GM12878 (cell line): ENCODE results near the gene NBDY. TPM values are rescaled to one million over a fixed set of nuclear protein-coding genes. Genes with fewer than 3 reads are reported as not detected.
A peak's percentile ranks its signal among the peaks of the same experiment; 100 is the strongest.

Experiments
- ATF7 ChIP-seq: fragments of 450-650 bp; IDR thresholded peaks from 2 replicates; pipeline ENCODE4 v1.6.1; 2016; ENCODE audit warnings: low read depth, mild to moderate bottlenecking
- CREM ChIP-seq: IDR thresholded peaks from 2 replicates; pipeline ENCODE4 v1.6.1; 2014; ENCODE audit warnings: antibody characterized with exemption, low read depth
- EGR1 ChIP-seq, 2 experiments: IDR thresholded peaks; 1 replicate in 1 of 2; 2 replicates in 1 of 2; pipeline ENCODE4 v1.6.1; 2011 to 2012; ENCODE audit warnings: low read depth in 2 of 2, low read length in 2 of 2, borderline replicate concordance in 1 of 2, mild to moderate bottlenecking in 1 of 2, moderate library complexity in 1 of 2
- EP300 ChIP-seq, 2 experiments: fragments of 150-350 bp in 1 of 2; IDR thresholded peaks; 2 replicates each; pipeline ENCODE4 v1.6.1; 2011 to 2012; ENCODE audit warnings: low read depth in 2 of 2, low read length in 2 of 2, borderline replicate concordance in 1 of 2, improper control_type of control experiment in 1 of 2, inconsistent platforms in 1 of 2; ENCODE audit not compliant: control insufficient read depth in 1 of 2
- FOXK2 ChIP-seq: fragments of 450-650 bp; IDR thresholded peaks from 2 replicates; pipeline ENCODE4 v1.6.1; 2017; ENCODE audit warnings: mild to moderate bottlenecking, moderate library complexity
- FOXM1 ChIP-seq: IDR thresholded peaks from 2 replicates; pipeline ENCODE4 v1.6.1; 2012; ENCODE audit warnings: low read depth, mild to moderate bottlenecking, inconsistent platforms, low read length, moderate library complexity
- HDAC6 ChIP-seq: fragments of 200-600 bp; sonication (generic); IDR thresholded peaks from one replicate; pipeline ENCODE4 v1.8.0; 2017; ENCODE audit warnings: antibody characterized with exemption; ENCODE audit not compliant: unreplicated experiment
- IRF4 ChIP-seq: IDR thresholded peaks from 2 replicates; pipeline ENCODE4 v1.6.1; 2011; ENCODE audit warnings: low read depth, low read length
- MTA2 ChIP-seq: fragments of 450-650 bp; IDR thresholded peaks from 2 replicates; pipeline ENCODE4 v1.6.1; 2016; ENCODE audit warnings: low read depth, mild to moderate bottlenecking, moderate library complexity
- NFIC ChIP-seq: IDR thresholded peaks from 2 replicates; pipeline ENCODE4 v1.6.1; 2012; ENCODE audit warnings: low read depth, mild to moderate bottlenecking, inconsistent platforms, low read length, moderate library complexity
- RAD21 ChIP-seq: IDR thresholded peaks from 2 replicates; pipeline ENCODE4 v1.6.1; 2011; ENCODE audit warnings: mild to moderate bottlenecking, low read depth, low read length, moderate library complexity; ENCODE audit not compliant: insufficient read depth
- RB1 ChIP-seq: fragments of 450-650 bp; formaldehyde crosslinking; IDR thresholded peaks from 2 replicates; pipeline ENCODE4 v1.6.1; 2017; ENCODE audit warnings: mild to moderate bottlenecking, borderline replicate concordance
- RBBP5 ChIP-seq: fragments of 200-600 bp; sonication (generic); conservative IDR thresholded peaks from 2 replicates; pipeline ENCODE4 v1.6.1; 2016
- RFX5 ChIP-seq: IDR thresholded peaks from 2 replicates; pipeline ENCODE4 v1.6.1; 2011; ENCODE audit warnings: low read depth, low read length, improper control_type of control experiment
- TCF3 ChIP-seq: IDR thresholded peaks from 2 replicates; pipeline ENCODE4 v1.6.1; 2012; ENCODE audit warnings: low read depth, mild to moderate bottlenecking, low read length, borderline replicate concordance; ENCODE audit not compliant: insufficient read depth
- YY1 ChIP-seq: IDR thresholded peaks from 2 replicates; pipeline ENCODE4 v1.6.1; 2011; ENCODE audit warnings: low read depth, mild to moderate bottlenecking, low read length
- ZNF24 ChIP-seq: fragments of 450-650 bp; IDR thresholded peaks from 2 replicates; pipeline ENCODE4 v1.6.1; 2017; ENCODE audit warnings: antibody characterized with exemption, mild to moderate bottlenecking
- polyA plus RNA-seq, 11 experiments: library from polyadenylated mRNA; depleted of rRNA in 4 of 11; unstranded in 6 of 11; stranded (reverse) in 5 of 11; fragments of >200 nt; fragmentation: Nextera tagmentation in 4 of 11; fragmentation: Illumina TruSeq in 1 of 11; extraction: Ambion mirVana in 4 of 11; extraction: Trizol in 1 of 11; gene quantifications; 1 replicate in 1 of 11; 2 replicates in 10 of 11; pipeline versions ENCODE4 v1.2.1 to v1.2.3, GENCODE V29; 2011 to 2016; ENCODE audit warnings: inconsistent platforms in 2 of 11, missing spikeins in 2 of 11, low read depth in 1 of 11
- total RNA-seq, 4 experiments: library from RNA; depleted of rRNA in 3 of 4; stranded (reverse); fragments of >200 nt in 3 of 4; fragmentation: Illumina TruSeq in 1 of 4; extraction: Trizol in 1 of 4; gene quantifications; 2 replicates each; pipeline versions ENCODE4 v1.2.1 to v1.2.3, GENCODE V29; 2013 to 2021
- TF ChIP-seq, protein P1 (sequence below): fragments of 450-650 bp; IDR thresholded peaks from 2 replicates; pipeline ENCODE4 v1.6.1; 2017; ENCODE audit warnings: mild to moderate bottlenecking, moderate library complexity
- TF ChIP-seq, protein P2 (sequence below): fragments of 450-650 bp; IDR thresholded peaks from 2 replicates; pipeline ENCODE4 v1.6.1; 2016; ENCODE audit warnings: mild to moderate bottlenecking
- TF ChIP-seq, protein P3 (sequence below): fragments of 450-650 bp; IDR thresholded peaks from 2 replicates; pipeline ENCODE4 v1.6.1; 2016; ENCODE audit warnings: mild to moderate bottlenecking
- TF ChIP-seq, protein P4 (sequence below): fragments of 450-650 bp; IDR thresholded peaks from 2 replicates; pipeline ENCODE4 v1.6.1; 2018; ENCODE audit warnings: mild to moderate bottlenecking, low read depth, moderate library complexity; ENCODE audit not compliant: partially characterized antibody

NBDY gene
- total and polyA plus RNA-seq, 10 of the 15 experiments (the other 5 are each of a cell fraction or from before 2014, with no cell fraction given) = 10.8 to 122 (median 61.5) TPM

DNA sequence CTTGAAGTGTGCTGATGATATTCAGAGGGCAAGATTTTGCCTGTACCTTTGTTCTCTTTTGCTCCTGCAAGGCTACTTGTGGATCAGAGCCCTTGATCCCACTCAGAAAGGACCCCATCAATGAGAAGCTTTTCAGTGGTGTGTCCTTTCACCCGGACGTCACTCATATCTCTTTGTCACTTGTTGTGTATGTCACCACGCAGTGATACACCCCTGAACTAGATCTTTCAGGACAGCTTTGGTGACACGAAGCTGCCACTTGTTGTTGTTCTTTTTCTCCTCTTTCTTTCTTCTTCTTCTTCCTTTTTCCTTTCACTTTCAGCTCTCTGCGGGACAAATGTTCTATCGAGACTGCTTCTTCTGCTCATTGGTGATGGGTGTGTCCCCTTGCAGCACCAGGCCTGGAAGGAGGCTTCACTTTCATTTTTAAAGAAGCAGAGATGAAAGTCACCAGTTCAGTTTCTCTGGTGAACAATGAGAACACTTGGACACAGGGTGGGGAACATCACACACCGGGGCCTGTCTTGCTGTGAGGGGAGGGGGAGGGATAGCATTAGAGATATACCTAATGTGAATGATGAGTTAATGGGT is 83.6 kb downstream of the NBDY start (continued):
- TF ChIP-seq, protein P1, sequence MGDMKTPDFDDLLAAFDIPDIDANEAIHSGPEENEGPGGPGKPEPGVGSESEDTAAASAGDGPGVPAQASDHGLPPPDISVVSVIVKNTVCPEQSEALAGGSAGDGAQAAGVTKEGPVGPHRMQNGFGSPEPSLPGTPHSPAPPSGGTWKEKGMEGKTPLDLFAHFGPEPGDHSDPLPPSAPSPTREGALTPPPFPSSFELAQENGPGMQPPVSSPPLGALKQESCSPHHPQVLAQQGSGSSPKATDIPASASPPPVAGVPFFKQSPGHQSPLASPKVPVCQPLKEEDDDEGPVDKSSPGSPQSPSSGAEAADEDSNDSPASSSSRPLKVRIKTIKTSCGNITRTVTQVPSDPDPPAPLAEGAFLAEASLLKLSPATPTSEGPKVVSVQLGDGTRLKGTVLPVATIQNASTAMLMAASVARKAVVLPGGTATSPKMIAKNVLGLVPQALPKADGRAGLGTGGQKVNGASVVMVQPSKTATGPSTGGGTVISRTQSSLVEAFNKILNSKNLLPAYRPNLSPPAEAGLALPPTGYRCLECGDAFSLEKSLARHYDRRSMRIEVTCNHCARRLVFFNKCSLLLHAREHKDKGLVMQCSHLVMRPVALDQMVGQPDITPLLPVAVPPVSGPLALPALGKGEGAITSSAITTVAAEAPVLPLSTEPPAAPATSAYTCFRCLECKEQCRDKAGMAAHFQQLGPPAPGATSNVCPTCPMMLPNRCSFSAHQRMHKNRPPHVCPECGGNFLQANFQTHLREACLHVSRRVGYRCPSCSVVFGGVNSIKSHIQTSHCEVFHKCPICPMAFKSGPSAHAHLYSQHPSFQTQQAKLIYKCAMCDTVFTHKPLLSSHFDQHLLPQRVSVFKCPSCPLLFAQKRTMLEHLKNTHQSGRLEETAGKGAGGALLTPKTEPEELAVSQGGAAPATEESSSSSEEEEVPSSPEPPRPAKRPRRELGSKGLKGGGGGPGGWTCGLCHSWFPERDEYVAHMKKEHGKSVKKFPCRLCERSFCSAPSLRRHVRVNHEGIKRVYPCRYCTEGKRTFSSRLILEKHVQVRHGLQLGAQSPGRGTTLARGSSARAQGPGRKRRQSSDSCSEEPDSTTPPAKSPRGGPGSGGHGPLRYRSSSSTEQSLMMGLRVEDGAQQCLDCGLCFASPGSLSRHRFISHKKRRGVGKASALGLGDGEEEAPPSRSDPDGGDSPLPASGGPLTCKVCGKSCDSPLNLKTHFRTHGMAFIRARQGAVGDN = no peak
- peak; percentile 20; the same call in 1 of the 2 replicates for TF ChIP-seq ATF7
- no peak for TF ChIP-seq RBBP5
- TF ChIP-seq RFX5 = no peak
- TF ChIP-seq RB1 = no peak
- no peak for TF ChIP-seq NFIC
- TF ChIP-seq, protein P2, sequence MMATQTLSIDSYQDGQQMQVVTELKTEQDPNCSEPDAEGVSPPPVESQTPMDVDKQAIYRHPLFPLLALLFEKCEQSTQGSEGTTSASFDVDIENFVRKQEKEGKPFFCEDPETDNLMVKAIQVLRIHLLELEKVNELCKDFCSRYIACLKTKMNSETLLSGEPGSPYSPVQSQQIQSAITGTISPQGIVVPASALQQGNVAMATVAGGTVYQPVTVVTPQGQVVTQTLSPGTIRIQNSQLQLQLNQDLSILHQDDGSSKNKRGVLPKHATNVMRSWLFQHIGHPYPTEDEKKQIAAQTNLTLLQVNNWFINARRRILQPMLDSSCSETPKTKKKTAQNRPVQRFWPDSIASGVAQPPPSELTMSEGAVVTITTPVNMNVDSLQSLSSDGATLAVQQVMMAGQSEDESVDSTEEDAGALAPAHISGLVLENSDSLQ = peak; percentile 80
- TF ChIP-seq, protein P3, sequence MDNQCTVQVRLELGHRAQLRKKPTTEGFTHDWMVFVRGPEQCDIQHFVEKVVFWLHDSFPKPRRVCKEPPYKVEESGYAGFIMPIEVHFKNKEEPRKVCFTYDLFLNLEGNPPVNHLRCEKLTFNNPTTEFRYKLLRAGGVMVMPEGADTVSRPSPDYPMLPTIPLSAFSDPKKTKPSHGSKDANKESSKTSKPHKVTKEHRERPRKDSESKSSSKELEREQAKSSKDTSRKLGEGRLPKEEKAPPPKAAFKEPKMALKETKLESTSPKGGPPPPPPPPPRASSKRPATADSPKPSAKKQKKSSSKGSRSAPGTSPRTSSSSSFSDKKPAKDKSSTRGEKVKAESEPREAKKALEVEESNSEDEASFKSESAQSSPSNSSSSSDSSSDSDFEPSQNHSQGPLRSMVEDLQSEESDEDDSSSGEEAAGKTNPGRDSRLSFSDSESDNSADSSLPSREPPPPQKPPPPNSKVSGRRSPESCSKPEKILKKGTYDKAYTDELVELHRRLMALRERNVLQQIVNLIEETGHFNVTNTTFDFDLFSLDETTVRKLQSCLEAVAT = no peak
- TF ChIP-seq, protein P4, sequence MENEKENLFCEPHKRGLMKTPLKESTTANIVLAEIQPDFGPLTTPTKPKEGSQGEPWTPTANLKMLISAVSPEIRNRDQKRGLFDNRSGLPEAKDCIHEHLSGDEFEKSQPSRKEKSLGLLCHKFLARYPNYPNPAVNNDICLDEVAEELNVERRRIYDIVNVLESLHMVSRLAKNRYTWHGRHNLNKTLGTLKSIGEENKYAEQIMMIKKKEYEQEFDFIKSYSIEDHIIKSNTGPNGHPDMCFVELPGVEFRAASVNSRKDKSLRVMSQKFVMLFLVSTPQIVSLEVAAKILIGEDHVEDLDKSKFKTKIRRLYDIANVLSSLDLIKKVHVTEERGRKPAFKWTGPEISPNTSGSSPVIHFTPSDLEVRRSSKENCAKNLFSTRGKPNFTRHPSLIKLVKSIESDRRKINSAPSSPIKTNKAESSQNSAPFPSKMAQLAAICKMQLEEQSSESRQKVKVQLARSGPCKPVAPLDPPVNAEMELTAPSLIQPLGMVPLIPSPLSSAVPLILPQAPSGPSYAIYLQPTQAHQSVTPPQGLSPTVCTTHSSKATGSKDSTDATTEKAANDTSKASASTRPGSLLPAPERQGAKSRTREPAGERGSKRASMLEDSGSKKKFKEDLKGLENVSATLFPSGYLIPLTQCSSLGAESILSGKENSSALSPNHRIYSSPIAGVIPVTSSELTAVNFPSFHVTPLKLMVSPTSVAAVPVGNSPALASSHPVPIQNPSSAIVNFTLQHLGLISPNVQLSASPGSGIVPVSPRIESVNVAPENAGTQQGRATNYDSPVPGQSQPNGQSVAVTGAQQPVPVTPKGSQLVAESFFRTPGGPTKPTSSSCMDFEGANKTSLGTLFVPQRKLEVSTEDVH = no peak
- TF ChIP-seq YY1 = 0 out of 2 replicates have a peak, but pooled peaks have one; percentile 14
- TF ChIP-seq ZNF24 = no peak
- TF ChIP-seq FOXM1 = no peak
- TF ChIP-seq HDAC6 = no peak
- no peak for TF ChIP-seq MTA2
- TF ChIP-seq FOXK2 = no peak
- TF ChIP-seq EGR1 (IDR thresholded peaks at IDR 0.05; ENCODE audit: borderline replicate concordance in 1 of 2, low read depth in 2 of 2, low read length in 2 of 2) = no peak
- TF ChIP-seq EP300 (IDR thresholded peaks at IDR 0.05; ENCODE audit: borderline replicate concordance in 1 of 2, control insufficient read depth in 1 of 2, low read depth in 2 of 2, low read length in 2 of 2) = no peak
- TF ChIP-seq RAD21 = peak; percentile 5; the same call in 1 of the 2 replicates
- TF ChIP-seq TCF3 = no peak
- no peak for TF ChIP-seq CREM
- TF ChIP-seq IRF4 = no peak
